Measurements from ENCODE around the gene MICAL1.

DNA sequence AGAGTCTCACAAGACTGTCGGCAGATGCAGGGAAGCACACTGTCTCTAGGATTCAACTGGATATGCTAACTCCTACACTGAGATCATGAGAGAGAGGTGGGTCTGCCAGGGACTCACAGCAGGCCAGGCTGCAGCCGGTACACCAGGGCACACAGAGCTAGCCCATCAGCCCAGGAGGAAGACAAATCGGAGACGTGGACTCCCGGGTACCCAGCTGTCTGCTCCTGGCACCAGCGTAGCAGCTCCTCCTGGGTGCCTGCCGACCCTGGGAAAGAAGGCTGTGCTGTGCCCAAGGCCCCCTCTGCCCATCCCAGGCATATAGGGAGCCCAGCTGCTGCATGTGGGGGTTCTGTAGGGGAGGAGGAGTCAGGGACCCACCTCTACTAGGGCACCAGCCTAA lies 7.0 kb downstream of the MICAL1 start:
- TF ChIP-seq, protein P1, sequence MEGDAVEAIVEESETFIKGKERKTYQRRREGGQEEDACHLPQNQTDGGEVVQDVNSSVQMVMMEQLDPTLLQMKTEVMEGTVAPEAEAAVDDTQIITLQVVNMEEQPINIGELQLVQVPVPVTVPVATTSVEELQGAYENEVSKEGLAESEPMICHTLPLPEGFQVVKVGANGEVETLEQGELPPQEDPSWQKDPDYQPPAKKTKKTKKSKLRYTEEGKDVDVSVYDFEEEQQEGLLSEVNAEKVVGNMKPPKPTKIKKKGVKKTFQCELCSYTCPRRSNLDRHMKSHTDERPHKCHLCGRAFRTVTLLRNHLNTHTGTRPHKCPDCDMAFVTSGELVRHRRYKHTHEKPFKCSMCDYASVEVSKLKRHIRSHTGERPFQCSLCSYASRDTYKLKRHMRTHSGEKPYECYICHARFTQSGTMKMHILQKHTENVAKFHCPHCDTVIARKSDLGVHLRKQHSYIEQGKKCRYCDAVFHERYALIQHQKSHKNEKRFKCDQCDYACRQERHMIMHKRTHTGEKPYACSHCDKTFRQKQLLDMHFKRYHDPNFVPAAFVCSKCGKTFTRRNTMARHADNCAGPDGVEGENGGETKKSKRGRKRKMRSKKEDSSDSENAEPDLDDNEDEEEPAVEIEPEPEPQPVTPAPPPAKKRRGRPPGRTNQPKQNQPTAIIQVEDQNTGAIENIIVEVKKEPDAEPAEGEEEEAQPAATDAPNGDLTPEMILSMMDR (IDR thresholded peaks at IDR 0.05; ENCODE audit: low read length), result no peak
- TF ChIP-seq EZH2 (optimal IDR thresholded peaks at IDR 0.05; ENCODE audit: low read depth, low read length) (no peak), EZH2phosphoT487 (IDR thresholded peaks at IDR 0.05; ENCODE audit: low read length) (no peak)

Measured in MM.1S (cell line).